GM10248 (cell line): Measurements from ENCODE around the gene ANKK1.

Experiments
- CTCF ChIA-PET: fragments of 300-600 bp; sonication (Branson Sonifier 250); formaldehyde crosslinking; extraction: SDS; loops from one replicate; lab custom pipeline; 2021; ENCODE audit warnings: antibody characterized with exemption; lab: Yijun Ruan, JAX
- POLR2A ChIA-PET: fragments of 350-650 bp; sonication (Branson Sonifier 250); formaldehyde crosslinking; extraction: SDS; loops from one replicate; lab custom pipeline; 2020; ENCODE audit warnings: antibody characterized with exemption; lab: Yijun Ruan, JAX
- DNase-seq: peaks from one replicate; pipeline ENCODE4 v3.0.0; 2012; ENCODE audit errors: extremely low spot score
- TF ChIP-seq, protein P1 (sequence below): IDR thresholded peaks from 2 replicates; pipeline ENCODE4 v1.5.1; 2012; ENCODE audit warnings: mild to moderate bottlenecking, low read depth; ENCODE audit errors: extremely low read depth, missing control alignments, control extremely low read depth

ANKK1 gene

DNA sequence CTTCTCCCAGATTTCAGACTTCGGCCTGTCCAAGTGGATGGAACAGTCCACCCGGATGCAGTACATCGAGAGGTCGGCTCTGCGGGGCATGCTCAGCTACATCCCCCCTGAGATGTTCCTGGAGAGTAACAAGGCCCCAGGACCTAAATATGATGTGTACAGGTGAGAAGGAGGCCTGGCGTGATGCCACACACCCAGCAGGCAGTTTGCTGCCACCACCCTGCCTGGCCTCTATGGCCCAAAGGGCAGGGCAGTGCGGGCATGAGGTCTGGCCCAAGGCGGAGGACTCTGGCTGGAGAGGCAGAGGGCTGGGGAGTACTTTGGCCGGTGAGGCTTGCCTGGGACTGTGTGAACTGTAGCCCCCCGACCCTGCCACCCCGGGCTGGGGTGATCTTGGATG is 7.3 kb downstream of the ANKK1 start:
- POLR2A ChIA-PET, result interaction anchor here (0.6 kb wide), 1 partner anchor 998 kb away, joined by 5 read pairs; no protein-coding TSS in a partner anchor
- CTCF ChIA-PET, result interaction anchor here (0.9 to 4.3 kb wide), 2 partner anchors 9 to 22 kb away, joined by 3 to 11 read pairs; no protein-coding TSS in a partner anchor
- DNase-seq, result no peak
- TF ChIP-seq, protein P1, sequence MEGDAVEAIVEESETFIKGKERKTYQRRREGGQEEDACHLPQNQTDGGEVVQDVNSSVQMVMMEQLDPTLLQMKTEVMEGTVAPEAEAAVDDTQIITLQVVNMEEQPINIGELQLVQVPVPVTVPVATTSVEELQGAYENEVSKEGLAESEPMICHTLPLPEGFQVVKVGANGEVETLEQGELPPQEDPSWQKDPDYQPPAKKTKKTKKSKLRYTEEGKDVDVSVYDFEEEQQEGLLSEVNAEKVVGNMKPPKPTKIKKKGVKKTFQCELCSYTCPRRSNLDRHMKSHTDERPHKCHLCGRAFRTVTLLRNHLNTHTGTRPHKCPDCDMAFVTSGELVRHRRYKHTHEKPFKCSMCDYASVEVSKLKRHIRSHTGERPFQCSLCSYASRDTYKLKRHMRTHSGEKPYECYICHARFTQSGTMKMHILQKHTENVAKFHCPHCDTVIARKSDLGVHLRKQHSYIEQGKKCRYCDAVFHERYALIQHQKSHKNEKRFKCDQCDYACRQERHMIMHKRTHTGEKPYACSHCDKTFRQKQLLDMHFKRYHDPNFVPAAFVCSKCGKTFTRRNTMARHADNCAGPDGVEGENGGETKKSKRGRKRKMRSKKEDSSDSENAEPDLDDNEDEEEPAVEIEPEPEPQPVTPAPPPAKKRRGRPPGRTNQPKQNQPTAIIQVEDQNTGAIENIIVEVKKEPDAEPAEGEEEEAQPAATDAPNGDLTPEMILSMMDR, result no peak

DNA sequence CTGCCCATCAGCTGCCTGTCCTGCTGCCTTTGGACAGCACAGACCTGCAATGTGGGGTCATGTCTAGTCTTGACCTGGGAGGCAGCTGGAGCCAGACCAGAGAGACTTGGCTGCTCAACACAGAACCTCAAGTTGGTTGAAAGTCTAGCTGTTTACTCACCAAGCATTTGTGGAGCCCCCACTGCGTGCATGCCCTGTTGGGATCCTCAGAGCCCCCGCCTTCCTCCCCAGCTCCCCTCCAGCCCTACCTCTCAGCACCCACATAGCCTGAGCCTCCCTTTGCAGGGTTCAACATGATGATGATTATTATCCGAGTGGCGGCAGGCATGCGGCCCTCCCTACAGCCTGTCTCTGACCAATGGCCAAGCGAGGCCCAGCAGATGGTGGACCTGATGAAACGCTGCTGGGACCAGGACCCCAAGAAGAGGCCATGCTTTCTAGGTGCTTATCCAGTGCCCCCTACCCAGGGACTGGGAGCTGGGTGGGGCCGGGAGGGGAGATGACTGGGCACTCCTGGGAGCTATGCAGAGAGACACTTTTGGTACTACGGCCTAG is 8.3 kb downstream of the ANKK1 start:
- CTCF ChIA-PET, result interaction anchor here (0.9 to 4.3 kb wide), 2 partner anchors 10 to 22 kb away, joined by 3 to 11 read pairs; no protein-coding TSS in a partner anchor
- POLR2A ChIA-PET, result interaction anchor here (0.5 to 0.7 kb wide), 2 partner anchors 57 to 598 kb away, joined by 3 to 7 read pairs; no protein-coding TSS in a partner anchor
- no peak for DNase-seq
- TF ChIP-seq, protein P1, result no peak

DNA sequence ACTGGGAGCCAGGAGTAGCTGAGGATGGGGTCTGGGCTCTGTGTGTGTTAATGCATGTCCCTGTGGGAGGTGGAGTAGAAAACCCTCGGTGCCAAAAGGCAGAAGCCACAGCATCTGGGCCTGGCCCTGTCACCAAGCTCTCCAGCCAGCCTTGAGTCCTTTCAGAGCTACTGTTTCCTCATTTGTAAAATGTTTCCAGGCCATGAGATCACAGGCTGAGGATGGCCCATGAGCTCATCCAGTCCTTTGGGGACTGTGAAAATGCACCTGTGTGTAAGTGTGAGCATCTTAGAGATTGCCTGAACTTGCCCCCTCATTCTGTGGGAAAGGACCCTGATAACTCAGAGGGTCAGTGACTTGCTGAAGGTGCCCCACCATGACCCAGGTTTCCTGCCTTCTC is 9.1 kb downstream of the ANKK1 start:
- TF ChIP-seq, protein P1, result no peak
- CTCF ChIA-PET, result interaction anchor here (4.3 kb wide), 1 partner anchor 11 kb away, joined by 11 read pairs; no protein-coding TSS in a partner anchor
- POLR2A ChIA-PET, result no interaction called here
- no peak for DNase-seq

DNA sequence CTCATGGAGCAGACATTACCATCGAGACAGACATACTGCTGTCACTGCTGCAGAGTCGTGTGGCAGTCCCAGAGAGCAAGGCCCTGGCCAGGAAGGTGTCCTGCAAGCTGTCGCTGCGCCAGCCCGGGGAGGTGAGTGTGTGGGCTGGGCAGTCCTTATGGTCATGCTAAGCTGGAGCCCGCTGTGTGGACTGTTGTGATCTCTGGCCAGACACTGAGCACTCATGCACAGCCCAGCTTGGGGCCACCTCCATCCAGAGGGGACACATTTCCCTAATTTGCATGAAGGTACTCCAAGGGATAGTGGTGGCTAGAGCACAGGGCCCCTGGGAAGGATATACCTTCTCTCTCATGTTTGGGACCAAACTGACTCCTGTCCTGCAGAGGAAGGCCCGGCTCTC is 9.6 kb downstream of the ANKK1 start:
- TF ChIP-seq, protein P1, result no peak
- CTCF ChIA-PET, result interaction anchor here (1.1 to 4.3 kb wide), 2 partner anchors 11 to 19 kb away, joined by 4 to 11 read pairs; no protein-coding TSS in a partner anchor
- POLR2A ChIA-PET, result no interaction called here
- DNase-seq, result no peak

DNA sequence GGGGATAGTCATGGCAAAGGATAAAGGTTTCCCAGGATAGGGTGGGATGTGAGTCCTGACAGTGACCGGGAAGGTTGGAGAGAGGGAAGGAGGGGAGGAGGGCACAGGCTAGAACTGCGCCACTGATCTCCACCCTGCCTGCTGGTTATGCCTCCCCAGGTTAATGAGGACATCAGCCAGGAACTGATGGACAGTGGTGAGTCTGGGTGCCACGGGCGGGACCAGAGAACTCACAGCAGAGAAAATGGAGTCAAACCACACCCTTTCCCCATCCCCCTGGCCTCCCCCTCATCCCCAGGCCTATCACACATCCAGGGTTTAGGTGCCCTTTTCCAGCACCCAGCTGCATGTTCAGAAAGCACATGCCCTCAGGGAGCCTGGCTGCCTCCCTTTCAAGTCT is 10.2 kb downstream of the ANKK1 start:
- TF ChIP-seq, protein P1, result no peak
- no peak for DNase-seq
- CTCF ChIA-PET, result interaction anchor here (1.1 to 4.3 kb wide), 2 partner anchors 12 to 20 kb away, joined by 4 to 11 read pairs; no protein-coding TSS in a partner anchor
- POLR2A ChIA-PET, result no interaction called here

DNA sequence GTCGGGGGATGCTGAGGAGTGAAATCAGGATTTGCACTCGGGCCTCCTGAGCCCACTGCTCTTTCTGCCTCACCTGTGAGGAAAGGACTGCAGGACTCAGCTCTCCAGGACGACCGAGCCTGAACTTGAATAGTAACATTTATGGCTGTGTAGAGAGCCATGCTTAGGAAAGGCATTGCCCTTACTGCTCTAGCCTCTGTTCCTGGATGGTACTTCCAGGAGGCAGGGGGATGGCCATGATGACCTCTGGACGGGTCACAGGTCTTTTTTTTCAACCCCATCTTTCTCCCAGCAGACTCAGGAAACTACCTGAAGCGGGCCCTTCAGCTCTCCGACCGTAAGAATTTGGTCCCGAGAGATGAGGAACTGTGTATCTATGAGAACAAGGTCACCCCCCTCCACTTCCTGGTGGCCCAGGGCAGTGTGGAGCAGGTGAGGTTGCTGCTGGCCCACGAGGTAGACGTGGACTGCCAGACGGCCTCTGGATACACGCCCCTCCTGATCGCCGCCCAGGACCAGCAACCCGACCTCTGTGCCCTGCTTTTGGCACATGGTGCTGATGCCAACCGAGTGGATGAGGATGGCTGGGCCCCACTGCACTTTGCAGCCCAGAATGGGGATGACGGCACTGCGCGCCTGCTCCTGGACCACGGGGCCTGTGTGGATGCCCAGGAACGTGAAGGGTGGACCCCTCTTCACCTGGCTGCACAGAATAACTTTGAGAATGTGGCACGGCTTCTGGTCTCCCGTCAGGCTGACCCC is 11.3 kb downstream of the ANKK1 start:
- ChIA-PET POLR2A (no interaction called here), CTCF (interaction anchor here (4.3 kb wide), 1 partner anchor 13 kb away, joined by 11 read pairs; no protein-coding TSS in a partner anchor)
- no peak for DNase-seq
- TF ChIP-seq, protein P1, result no peak
